ENCODE data around the gene RBM24. TPM values are rescaled to one million over a fixed set of nuclear protein-coding genes. Genes with fewer than 3 reads are reported as not detected.
A peak's percentile ranks its signal among the peaks of the same experiment; 100 is the strongest.

Gene RBM24
- total RNA-seq, 3 donors from 2014 or later = 1.3 to 2.5 (median 1.8) TPM

GRCh38 chr6:17283074-17283473 is 1.9 kb downstream of the RBM24 start:
- no peaks in the 10 kb centered on the region for H3K9me3 ChIP-seq
- H3K36me3 ChIP-seq = no peaks in the 10 kb centered on the region
- no peak for DNase-seq (ENCODE audit: low spot score in 2 of 2)
- H3K27ac ChIP-seq = no peak overlapping the region
- H3K4me3 ChIP-seq = peak overlapping the region in 1 of 3 donors; percentile 83
- peaks cover 0 to 5% of the 10 kb centered on the region in 2 donors for H3K4me1 ChIP-seq
- TF ChIP-seq POLR2AphosphoS5 (IDR thresholded peaks at IDR 0.05) = no peak
- TF ChIP-seq, protein P1, sequence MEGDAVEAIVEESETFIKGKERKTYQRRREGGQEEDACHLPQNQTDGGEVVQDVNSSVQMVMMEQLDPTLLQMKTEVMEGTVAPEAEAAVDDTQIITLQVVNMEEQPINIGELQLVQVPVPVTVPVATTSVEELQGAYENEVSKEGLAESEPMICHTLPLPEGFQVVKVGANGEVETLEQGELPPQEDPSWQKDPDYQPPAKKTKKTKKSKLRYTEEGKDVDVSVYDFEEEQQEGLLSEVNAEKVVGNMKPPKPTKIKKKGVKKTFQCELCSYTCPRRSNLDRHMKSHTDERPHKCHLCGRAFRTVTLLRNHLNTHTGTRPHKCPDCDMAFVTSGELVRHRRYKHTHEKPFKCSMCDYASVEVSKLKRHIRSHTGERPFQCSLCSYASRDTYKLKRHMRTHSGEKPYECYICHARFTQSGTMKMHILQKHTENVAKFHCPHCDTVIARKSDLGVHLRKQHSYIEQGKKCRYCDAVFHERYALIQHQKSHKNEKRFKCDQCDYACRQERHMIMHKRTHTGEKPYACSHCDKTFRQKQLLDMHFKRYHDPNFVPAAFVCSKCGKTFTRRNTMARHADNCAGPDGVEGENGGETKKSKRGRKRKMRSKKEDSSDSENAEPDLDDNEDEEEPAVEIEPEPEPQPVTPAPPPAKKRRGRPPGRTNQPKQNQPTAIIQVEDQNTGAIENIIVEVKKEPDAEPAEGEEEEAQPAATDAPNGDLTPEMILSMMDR (IDR thresholded peaks at IDR 0.05) = no peak
- no peak for TF ChIP-seq POLR2A (IDR thresholded peaks at IDR 0.05)
- intact Hi-C loops (cut with DNase I; ENCODE audit: low total_unique reads) = no loop called here
- no peaks in the 10 kb centered on the region for H3K27me3 ChIP-seq

GRCh38 chr6:17289630-17290061 is 8.5 kb downstream of the RBM24 start:
- H3K4me3 ChIP-seq = no peak overlapping the region
- TF ChIP-seq, protein P1 (IDR thresholded peaks at IDR 0.05) = no peak
- TF ChIP-seq POLR2AphosphoS5 (IDR thresholded peaks at IDR 0.05) = no peak
- no peak for TF ChIP-seq POLR2A (IDR thresholded peaks at IDR 0.05)
- DNase-seq (ENCODE audit: low spot score in 2 of 2) = no peak
- no peaks in the 10 kb centered on the region for H3K36me3 ChIP-seq
- no peaks in the 10 kb centered on the region for H3K4me1 ChIP-seq
- no peaks in the 10 kb centered on the region for H3K9me3 ChIP-seq
- H3K27ac ChIP-seq = no peak overlapping the region
- intact Hi-C loops (cut with DNase I; ENCODE audit: low total_unique reads) = no loop called here
- H3K27me3 ChIP-seq = no peaks in the 10 kb centered on the region

DNA sequence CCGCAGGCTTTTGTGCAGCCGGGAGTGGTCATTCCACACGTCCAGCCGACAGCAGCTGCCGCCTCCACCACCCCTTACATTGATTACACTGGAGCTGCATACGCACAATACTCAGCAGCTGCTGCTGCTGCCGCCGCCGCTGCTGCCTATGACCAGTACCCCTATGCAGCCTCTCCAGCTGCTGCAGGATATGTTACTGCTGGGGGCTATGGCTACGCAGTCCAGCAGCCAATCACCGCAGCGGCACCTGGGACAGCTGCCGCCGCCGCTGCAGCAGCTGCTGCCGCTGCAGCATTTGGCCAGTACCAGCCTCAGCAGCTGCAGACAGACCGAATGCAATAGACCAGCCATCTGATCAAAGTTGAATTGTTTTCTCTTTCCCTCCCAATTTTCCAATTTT is 10.6 kb downstream of the RBM24 start:
- Histone ChIP-seq H3K4me1 (no peaks in the 10 kb centered on the region), H3K4me3 (no peak overlapping the region), H3K27me3 (no peaks in the 10 kb centered on the region), H3K27ac (no peak overlapping the region), H3K9me3 (no peaks in the 10 kb centered on the region), H3K36me3 (no peaks in the 10 kb centered on the region)
- no peak for DNase-seq (ENCODE audit: low spot score in 2 of 2)
- intact Hi-C loops (cut with DNase I; ENCODE audit: low total_unique reads) = no loop called here
- TF ChIP-seq POLR2A (IDR thresholded peaks at IDR 0.05) = no peak
- TF ChIP-seq POLR2AphosphoS5 (IDR thresholded peaks at IDR 0.05) = no peak
- TF ChIP-seq, protein P1 (IDR thresholded peaks at IDR 0.05) = no peak

DNA sequence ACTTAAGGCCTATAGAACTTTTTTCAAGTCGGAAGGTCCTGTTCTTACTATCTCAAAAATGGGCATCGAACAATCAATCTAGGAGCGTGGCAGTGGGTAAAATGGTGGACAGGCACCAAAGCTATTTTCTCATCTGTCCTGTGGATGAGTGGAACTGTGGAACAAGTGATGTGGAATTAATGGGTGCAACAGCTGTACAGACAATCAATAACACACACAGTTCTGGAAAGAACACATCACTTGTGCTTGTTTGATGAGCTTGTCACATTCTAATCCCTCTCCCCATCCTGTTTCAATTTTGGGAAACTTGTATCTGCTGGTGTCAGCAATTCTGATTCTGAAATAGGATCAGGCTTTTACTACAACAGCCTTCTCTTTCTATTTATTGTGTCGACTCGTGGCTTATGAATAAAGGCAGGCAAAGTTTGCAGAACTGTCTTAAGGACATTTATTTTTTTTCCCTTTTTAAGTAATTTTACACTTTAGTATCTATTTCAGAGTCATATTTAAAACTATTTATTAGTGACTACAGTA is 11.5 kb downstream of the RBM24 start:
- Histone ChIP-seq H3K27me3 (no peaks in the 10 kb centered on the region), H3K9me3 (no peaks in the 10 kb centered on the region), H3K4me3 (no peak overlapping the region), H3K36me3 (no peaks in the 10 kb centered on the region), H3K27ac (no peak overlapping the region), H3K4me1 (no peaks in the 10 kb centered on the region)
- TF ChIP-seq, protein P1 (IDR thresholded peaks at IDR 0.05) = no peak
- no peak for TF ChIP-seq POLR2AphosphoS5 (IDR thresholded peaks at IDR 0.05)
- TF ChIP-seq POLR2A (IDR thresholded peaks at IDR 0.05) = no peak
- intact Hi-C loops (cut with DNase I; ENCODE audit: low total_unique reads) = no loop called here
- DNase-seq (ENCODE audit: low spot score in 2 of 2) = no peak

DNA sequence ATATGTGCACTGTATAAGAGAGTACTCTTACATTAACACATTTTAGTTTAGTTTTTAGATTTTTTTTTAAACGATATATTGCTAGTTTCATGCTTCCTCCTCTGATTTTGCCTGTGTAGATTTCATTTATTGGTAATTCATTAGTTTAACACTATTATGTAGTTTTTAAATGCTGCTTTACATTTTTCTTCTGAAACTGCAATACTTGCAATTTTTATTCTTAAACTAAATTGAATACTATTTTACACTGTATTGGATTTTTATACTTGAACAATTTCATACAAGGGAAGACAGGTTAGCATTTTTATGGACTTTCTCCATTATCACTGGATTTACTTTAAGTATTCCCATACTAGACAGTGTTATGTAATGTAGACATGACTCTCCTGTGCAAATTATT is 12.2 kb downstream of the RBM24 start:
- no peak for DNase-seq (ENCODE audit: low spot score in 2 of 2)
- Histone ChIP-seq H3K9me3 (no peaks in the 10 kb centered on the region), H3K4me1 (no peaks in the 10 kb centered on the region), H3K27ac (no peak overlapping the region), H3K36me3 (no peaks in the 10 kb centered on the region), H3K4me3 (no peak overlapping the region), H3K27me3 (no peaks in the 10 kb centered on the region)
- intact Hi-C loops (cut with DNase I; ENCODE audit: low total_unique reads) = no loop called here
- TF ChIP-seq POLR2A (IDR thresholded peaks at IDR 0.05) = no peak
- no peak for TF ChIP-seq POLR2AphosphoS5 (IDR thresholded peaks at IDR 0.05)
- TF ChIP-seq, protein P1 (IDR thresholded peaks at IDR 0.05) = no peak

Data from breast epithelium (tissue), 4 donors.